Activated CD4-positive, alpha-beta T cell treated with anti-CD3 and anti-CD28 coated beads, Interleukin-2, amount 10 ng/mL, durations not matched to agents 7 days and 5 days (primary cell): Measurements from ENCODE around the gene TBC1D2. TPM values are rescaled to one million over a fixed set of nuclear protein-coding genes. Genes with fewer than 3 reads are reported as not detected.

Source experiments
- CTCF ChIA-PET: fragments of 350-600 bp; sonication (Branson Sonifier 250); formaldehyde crosslinking; loops from one replicate; lab custom pipeline; 2021; ENCODE audit warnings: antibody characterized with exemption; lab: Charles Lee
- POLR2A ChIA-PET: fragments of 350-600 bp; sonication (Branson Sonifier 250); formaldehyde crosslinking; loops from one replicate; lab custom pipeline; 2021; ENCODE audit warnings: antibody characterized with exemption; lab: Charles Lee
- DNase-seq: peaks from one replicate; pipeline ENCODE4 v3.0.0-alpha.2; 2020
- H3K27ac Mint-ChIP-seq: one replicate; pipeline ENCODE4 v1.8.0; 2021; ENCODE audit warnings: mild to moderate bottlenecking, moderate library complexity, mixed read lengths
- H3K27me3 Mint-ChIP-seq: one replicate; pipeline ENCODE4 v1.8.0; 2021; ENCODE audit warnings: mixed read lengths
- H3K36me3 Mint-ChIP-seq: one replicate; pipeline ENCODE4 v1.8.0; 2021; ENCODE audit warnings: low read depth, mixed read lengths
- H3K4me1 Mint-ChIP-seq: one replicate; pipeline ENCODE4 v1.8.0; 2021; ENCODE audit warnings: mixed read lengths
- H3K4me3 Mint-ChIP-seq: one replicate; pipeline ENCODE4 v1.8.0; 2021; ENCODE audit warnings: mild to moderate bottlenecking, moderate library complexity, mixed read lengths
- H3K9me3 Mint-ChIP-seq: one replicate; pipeline ENCODE4 v1.8.0; 2021; ENCODE audit warnings: mixed read lengths
- total RNA-seq, 2 experiments: library from RNA; stranded (reverse); gene quantifications; one replicate each; pipeline ENCODE4 v1.2.3, GENCODE V29; 2021

The TBC1D2 gene
- total RNA-seq, 2 experiments from 2014 or later = 8.3 to 8.7 TPM

DNA sequence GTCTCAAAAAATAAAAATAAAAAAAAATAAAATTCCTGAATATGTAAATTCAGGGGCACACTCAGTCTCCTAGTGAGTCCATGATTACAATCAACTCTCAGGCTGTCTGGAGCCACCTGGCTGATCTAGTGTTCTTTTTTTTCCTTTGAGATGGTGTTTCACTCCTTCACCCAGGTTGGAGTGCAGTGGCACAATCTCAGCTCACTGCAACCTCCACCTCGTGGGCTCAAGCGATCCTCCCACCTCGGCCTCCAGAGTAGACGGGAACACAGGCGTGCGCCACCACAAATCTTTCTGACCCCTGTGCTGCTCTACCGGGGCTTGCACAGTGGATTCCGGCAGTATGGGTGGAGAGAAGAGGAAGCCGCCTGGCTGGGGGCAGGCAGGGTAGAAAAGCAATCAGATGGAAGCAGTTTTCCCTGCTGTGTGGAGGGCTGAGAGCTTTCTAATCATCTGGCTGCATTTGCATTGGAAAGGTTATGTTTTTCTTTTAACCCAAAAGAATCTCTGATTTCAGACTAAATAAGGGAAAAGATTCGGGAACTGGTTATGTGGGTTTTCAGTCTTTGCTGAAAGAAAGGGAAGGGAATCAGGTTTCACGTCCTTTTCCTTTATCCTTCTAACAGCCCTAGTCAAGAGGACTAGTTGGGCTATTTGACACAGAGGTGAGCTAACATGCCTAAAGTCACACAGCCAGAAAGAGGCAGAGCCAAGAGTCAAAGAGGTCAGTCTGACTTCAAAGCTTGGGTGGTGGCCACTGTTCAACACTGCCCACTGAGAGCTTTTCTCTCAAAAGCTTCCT is 36.7 kb downstream of the TBC1D2 start:
- DNase-seq = no peak
- Mint-ChIP-seq H3K9me3 (no peaks in the 10 kb centered on the region), H3K4me3 (no peak overlapping the region), H3K36me3 (no peaks in the 10 kb centered on the region), H3K27me3 (no peaks in the 10 kb centered on the region), H3K27ac (no peak overlapping the region), H3K4me1 (peaks cover 6% of the 10 kb centered on the region)
- POLR2A ChIA-PET = no interaction called here
- CTCF ChIA-PET = interaction anchor here (0.5 to 1.1 kb wide), 2 partner anchors 11 to 16 kb away, joined by 3 to 4 read pairs; no protein-coding TSS in a partner anchor

DNA sequence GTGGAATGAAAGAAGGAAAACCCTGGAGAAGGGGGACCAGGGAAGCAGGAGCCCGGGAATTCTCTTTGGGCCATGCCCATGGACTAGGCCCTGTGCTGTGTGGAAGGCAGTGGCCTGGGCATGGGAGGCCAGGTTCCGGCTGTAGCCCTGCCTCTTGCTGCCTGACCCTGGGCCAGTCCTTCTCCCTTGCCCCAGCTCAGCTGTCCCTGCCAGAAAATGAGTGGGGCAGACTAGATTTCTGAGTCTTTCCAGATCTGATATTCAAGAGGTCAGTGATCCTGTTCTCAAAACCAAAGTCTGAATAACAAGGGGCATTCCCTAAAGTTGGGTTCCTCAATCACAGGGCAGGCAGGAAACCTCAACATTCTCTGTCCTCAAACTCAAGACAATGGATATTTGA is 38.2 kb downstream of the TBC1D2 start:
- ChIA-PET CTCF (interaction anchor here (0.6 to 1.1 kb wide), 3 partner anchors 10 to 537 kb away, joined by 3 read pairs; no protein-coding TSS in a partner anchor), POLR2A (no interaction called here)
- DNase-seq = no peak
- Mint-ChIP-seq H3K9me3 (no peaks in the 10 kb centered on the region), H3K4me3 (no peak overlapping the region), H3K27ac (no peak overlapping the region), H3K4me1 (no peaks in the 10 kb centered on the region), H3K36me3 (no peaks in the 10 kb centered on the region), H3K27me3 (no peaks in the 10 kb centered on the region)

DNA sequence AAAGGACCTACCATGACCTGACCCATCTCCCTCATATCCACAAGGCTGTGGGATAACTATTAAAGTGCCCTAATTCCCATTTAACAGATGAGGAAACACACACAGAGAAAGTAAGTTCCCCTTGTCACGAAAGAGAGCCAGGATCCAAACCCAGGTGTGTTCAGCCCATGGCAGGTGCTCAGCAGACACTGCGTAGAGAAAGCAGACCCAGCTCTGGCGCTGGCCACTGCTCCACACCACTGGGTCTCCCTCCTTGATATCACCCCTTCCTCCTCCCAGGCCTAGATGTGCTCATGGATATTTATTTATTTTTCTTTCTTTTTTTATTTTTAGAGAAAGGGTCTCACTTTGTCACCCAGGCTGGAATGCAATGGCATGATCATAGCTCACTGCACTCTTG is 39.1 kb downstream of the TBC1D2 start:
- POLR2A ChIA-PET = no interaction called here
- Mint-ChIP-seq H3K27me3 (no peaks in the 10 kb centered on the region), H3K4me1 (no peaks in the 10 kb centered on the region), H3K9me3 (no peaks in the 10 kb centered on the region), H3K4me3 (no peak overlapping the region), H3K36me3 (no peaks in the 10 kb centered on the region), H3K27ac (no peak overlapping the region)
- no peak for DNase-seq
- CTCF ChIA-PET = interaction anchor here (0.6 kb wide), 1 partner anchor 128 kb away, joined by 3 read pairs; no protein-coding TSS in a partner anchor

- Mint-ChIP-seq H3K4me1 (no peaks in the 10 kb centered on the region), H3K36me3 (no peaks in the 10 kb centered on the region), H3K27me3 (no peaks in the 10 kb centered on the region), H3K27ac (no peak overlapping the region), H3K9me3 (no peaks in the 10 kb centered on the region), H3K4me3 (no peak overlapping the region)
- CTCF ChIA-PET = no interaction called here
- no peak for DNase-seq
- POLR2A ChIA-PET = no interaction called here
These were observed 39.6 kb downstream of the TBC1D2 start for GRCh38 chr9:98215821-98216220.

- H3K4me1 Mint-ChIP-seq = no peaks in the 10 kb centered on the region
- H3K27ac Mint-ChIP-seq = peak overlapping the region; percentile 16
- no peaks in the 10 kb centered on the region for H3K27me3 Mint-ChIP-seq
- ChIA-PET CTCF (interaction anchor here (1.1 kb wide), 1 partner anchor 22 kb away, joined by 3 read pairs; no protein-coding TSS in a partner anchor), POLR2A (no interaction called here)
- no peak overlapping the region for H3K4me3 Mint-ChIP-seq
- DNase-seq = no peak
- H3K36me3 Mint-ChIP-seq = no peaks in the 10 kb centered on the region
- H3K9me3 Mint-ChIP-seq = no peaks in the 10 kb centered on the region
These were observed 40.2 kb downstream of the TBC1D2 start for GRCh38 chr9:98215271-98215670.

DNA sequence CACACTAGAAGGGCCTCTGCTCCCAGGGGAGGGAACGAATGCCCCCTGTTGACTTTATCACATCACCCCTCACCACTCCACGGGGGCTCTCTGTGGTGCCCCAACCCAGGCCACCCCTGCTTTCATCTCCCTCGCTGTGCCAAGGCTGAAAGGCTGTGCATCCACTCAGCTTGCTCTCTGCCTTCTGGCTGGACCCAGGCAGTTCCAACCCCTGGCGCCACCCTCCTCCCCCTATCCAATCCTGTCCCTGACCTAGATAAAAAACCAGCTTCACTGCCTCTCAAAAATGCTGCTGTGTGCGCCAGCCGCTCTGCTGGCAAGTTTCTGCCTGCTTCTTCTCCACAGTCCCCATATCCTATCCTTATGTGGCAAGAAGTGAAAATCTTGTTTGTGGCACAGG is 40.6 kb downstream of the TBC1D2 start:
- Mint-ChIP-seq H3K9me3 (no peaks in the 10 kb centered on the region), H3K27ac (peak overlapping the region; percentile 16), H3K4me1 (no peaks in the 10 kb centered on the region), H3K4me3 (no peak overlapping the region), H3K27me3 (no peaks in the 10 kb centered on the region), H3K36me3 (no peaks in the 10 kb centered on the region)
- no peak for DNase-seq
- CTCF ChIA-PET = interaction anchor here (1.1 kb wide), 1 partner anchor 21 kb away, joined by 3 read pairs; no protein-coding TSS in a partner anchor
- POLR2A ChIA-PET = no interaction called here

DNA sequence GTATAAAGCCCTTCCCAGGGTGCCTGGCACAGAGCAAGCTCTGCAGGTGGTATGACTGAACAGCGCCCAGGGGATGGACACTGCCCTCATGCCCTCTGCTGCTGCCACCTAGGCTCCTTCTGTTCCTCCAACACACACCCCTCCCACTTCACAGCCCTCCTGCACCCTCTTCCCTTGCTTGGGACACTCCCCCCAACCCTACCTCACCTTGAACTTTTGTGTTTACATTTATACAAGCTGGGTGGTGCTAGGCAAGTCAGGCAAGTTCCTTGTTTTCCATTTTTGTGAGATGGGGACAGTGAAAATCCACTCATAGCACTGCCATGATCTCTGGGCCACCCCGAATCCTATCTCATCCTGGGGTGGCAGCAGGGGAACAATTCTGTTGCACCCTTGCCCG is 44.2 kb downstream of the TBC1D2 start:
- peak overlapping the region; percentile 57 for H3K27ac Mint-ChIP-seq
- H3K4me3 Mint-ChIP-seq = no peak overlapping the region
- no peaks in the 10 kb centered on the region for H3K27me3 Mint-ChIP-seq
- H3K9me3 Mint-ChIP-seq = no peaks in the 10 kb centered on the region
- DNase-seq = no peak
- peaks cover 3% of the 10 kb centered on the region for H3K36me3 Mint-ChIP-seq
- peaks cover 1% of the 10 kb centered on the region for H3K4me1 Mint-ChIP-seq
- ChIA-PET POLR2A (no interaction called here), CTCF (interaction anchor here (0.7 to 1.1 kb wide), 2 partner anchors 42 to 93 kb away, joined by 3 read pairs; no protein-coding TSS in a partner anchor)

DNA sequence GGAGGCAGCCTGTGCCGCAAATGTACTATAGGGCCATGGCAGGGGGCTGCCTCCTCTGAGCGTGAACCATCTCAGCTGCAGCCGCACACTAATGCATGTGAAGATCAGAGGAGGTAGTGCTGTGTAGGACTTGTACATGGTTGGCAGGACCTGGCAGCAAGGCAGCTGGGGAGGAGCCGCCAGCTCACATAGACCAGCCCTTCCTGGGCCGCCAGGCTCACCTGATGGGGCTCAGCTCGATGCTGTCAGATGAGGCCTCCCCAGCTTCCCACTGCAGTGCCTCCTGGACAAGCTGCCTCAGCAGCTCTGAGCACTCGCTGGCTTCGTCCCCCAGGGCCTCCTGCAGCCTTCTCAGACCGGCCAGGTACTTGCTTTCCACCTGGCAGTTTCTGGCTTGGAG is 45.0 kb downstream of the TBC1D2 start:
- Mint-ChIP-seq H3K9me3 (no peaks in the 10 kb centered on the region), H3K36me3 (peaks cover 3% of the 10 kb centered on the region), H3K4me1 (peaks cover 5% of the 10 kb centered on the region), H3K4me3 (no peak overlapping the region), H3K27ac (no peak overlapping the region), H3K27me3 (no peaks in the 10 kb centered on the region)
- ChIA-PET CTCF (interaction anchor here (0.7 to 3.2 kb wide), 4 partner anchors 17 to 92 kb away, joined by 3 to 11 read pairs (median 3); partner anchors contain the start of gene CORO2A), POLR2A (no interaction called here)
- DNase-seq = no peak

GRCh38 chr9:98209530-98209929 is 45.9 kb downstream of the TBC1D2 start:
- ChIA-PET POLR2A (no interaction called here), CTCF (interaction anchor here (0.7 to 3.2 kb wide), 3 partner anchors 16 to 46 kb away, joined by 3 to 11 read pairs (median 4); partner anchors contain the start of genes CORO2A and TBC1D2)
- Mint-ChIP-seq H3K36me3 (peaks cover 3% of the 10 kb centered on the region), H3K4me1 (peaks cover 5% of the 10 kb centered on the region), H3K27me3 (no peaks in the 10 kb centered on the region), H3K9me3 (no peaks in the 10 kb centered on the region), H3K4me3 (no peak overlapping the region), H3K27ac (peak overlapping the region; percentile 64)
- no peak for DNase-seq

GRCh38 chr9:98208635-98209034 is 46.8 kb downstream of the TBC1D2 start:
- no peak overlapping the region for H3K27ac Mint-ChIP-seq
- POLR2A ChIA-PET = no interaction called here
- peaks cover 5% of the 10 kb centered on the region for H3K4me1 Mint-ChIP-seq
- H3K27me3 Mint-ChIP-seq = no peaks in the 10 kb centered on the region
- H3K36me3 Mint-ChIP-seq = peaks cover 3% of the 10 kb centered on the region
- H3K4me3 Mint-ChIP-seq = no peak overlapping the region
- H3K9me3 Mint-ChIP-seq = no peaks in the 10 kb centered on the region
- CTCF ChIA-PET = interaction anchor here (0.8 to 3.2 kb wide), 5 partner anchors 16 to 47 kb away, joined by 3 to 11 read pairs (median 4); partner anchors contain the start of genes CORO2A and TBC1D2
- no peak for DNase-seq

DNA sequence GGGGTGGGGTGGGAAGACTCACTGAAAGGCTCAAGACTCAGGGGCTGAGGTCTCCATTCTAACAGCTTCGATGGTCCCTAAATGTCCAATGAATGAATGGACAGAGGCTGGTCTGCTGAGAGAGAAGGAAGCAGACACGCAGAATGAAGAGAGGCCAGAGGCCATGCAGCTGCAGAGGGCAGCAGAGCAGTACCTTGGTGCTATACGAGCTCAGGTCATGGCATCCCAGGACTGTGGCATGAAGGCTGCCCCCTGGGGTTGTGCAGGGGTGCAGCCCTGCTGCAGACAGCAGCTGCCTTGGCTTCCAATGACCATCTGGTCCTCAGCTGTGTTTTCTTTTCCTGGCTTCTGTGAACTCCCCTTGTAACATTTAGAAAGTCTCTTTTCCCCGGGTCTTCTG is 47.8 kb downstream of the TBC1D2 start:
- no peak for DNase-seq
- H3K36me3 Mint-ChIP-seq = peaks cover 3% of the 10 kb centered on the region
- no peak overlapping the region for H3K4me3 Mint-ChIP-seq
- no peak overlapping the region for H3K27ac Mint-ChIP-seq
- peaks cover 5% of the 10 kb centered on the region for H3K4me1 Mint-ChIP-seq
- H3K27me3 Mint-ChIP-seq = no peaks in the 10 kb centered on the region
- no peaks in the 10 kb centered on the region for H3K9me3 Mint-ChIP-seq
- ChIA-PET CTCF (interaction anchor here (0.7 to 3.2 kb wide), 8 partner anchors 10 to 210 kb away, joined by 3 to 11 read pairs (median 3); partner anchors contain the start of genes CORO2A and TBC1D2), POLR2A (no interaction called here)

DNA sequence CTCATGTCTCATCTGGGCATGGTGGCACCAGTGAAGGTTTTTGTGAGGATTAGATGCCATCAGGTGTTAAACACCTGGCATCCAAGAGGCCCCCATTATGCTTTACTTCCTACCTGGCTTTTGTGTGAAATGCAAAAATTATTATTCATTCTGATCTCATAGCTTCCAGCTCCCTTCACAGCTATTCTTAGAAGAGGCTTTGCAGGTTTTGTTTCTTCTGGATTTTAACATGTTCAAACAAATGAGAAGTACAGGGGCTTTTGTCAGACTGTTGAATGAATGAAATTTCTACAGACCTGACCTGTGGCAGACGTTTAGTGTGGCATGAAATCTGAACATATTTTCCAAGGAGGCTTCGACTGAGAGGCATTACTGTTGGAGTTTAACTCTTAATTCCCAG is 48.7 kb downstream of the TBC1D2 start:
- Mint-ChIP-seq H3K4me3 (no peak overlapping the region), H3K27ac (no peak overlapping the region), H3K9me3 (no peaks in the 10 kb centered on the region), H3K4me1 (peaks cover 5% of the 10 kb centered on the region), H3K27me3 (no peaks in the 10 kb centered on the region), H3K36me3 (peaks cover 3% of the 10 kb centered on the region)
- no peak for DNase-seq
- ChIA-PET POLR2A (no interaction called here), CTCF (interaction anchor here (1.2 to 1.5 kb wide), 3 partner anchors 11 to 97 kb away, joined by 3 to 6 read pairs (median 3); no protein-coding TSS in a partner anchor)

- no peak for DNase-seq
- CTCF ChIA-PET = interaction anchor here (0.8 to 1.8 kb wide), 5 partner anchors 11 to 60 kb away, joined by 3 to 5 read pairs (median 4); partner anchors contain the start of gene CORO2A
- Mint-ChIP-seq H3K27me3 (no peaks in the 10 kb centered on the region), H3K27ac (no peak overlapping the region), H3K36me3 (peaks cover 3% of the 10 kb centered on the region), H3K4me1 (peaks cover 5% of the 10 kb centered on the region), H3K9me3 (no peaks in the 10 kb centered on the region), H3K4me3 (no peak overlapping the region)
- POLR2A ChIA-PET = no interaction called here
These were observed 50.8 kb downstream of the TBC1D2 start for GRCh38 chr9:98204692-98205091.
